Suprapubic skin (tissue), 3 donors: ENCODE measurements around the gene ACOT4.

Experiments used
- CTCF ChIP-seq, 2 donors: fragments of 200-600 bp in 1 of 2; fragments of 450-650 bp in 1 of 2; sonication (generic) in 1 of 2; IDR thresholded peaks; one replicate each; pipeline ENCODE4 v1.5.1; 2016 to 2019; ENCODE audit warnings: antibody characterized with exemption in 2 of 2, mild to moderate bottlenecking in 1 of 2, moderate library complexity in 1 of 2
- POLR2A ChIP-seq, 2 donors: fragments of 450-650 bp; IDR thresholded peaks; one replicate each; pipeline ENCODE4 v1.6.1; 2017; ENCODE audit warnings: antibody characterized with exemption in 2 of 2, mild to moderate bottlenecking in 2 of 2, moderate library complexity in 2 of 2

DNA sequence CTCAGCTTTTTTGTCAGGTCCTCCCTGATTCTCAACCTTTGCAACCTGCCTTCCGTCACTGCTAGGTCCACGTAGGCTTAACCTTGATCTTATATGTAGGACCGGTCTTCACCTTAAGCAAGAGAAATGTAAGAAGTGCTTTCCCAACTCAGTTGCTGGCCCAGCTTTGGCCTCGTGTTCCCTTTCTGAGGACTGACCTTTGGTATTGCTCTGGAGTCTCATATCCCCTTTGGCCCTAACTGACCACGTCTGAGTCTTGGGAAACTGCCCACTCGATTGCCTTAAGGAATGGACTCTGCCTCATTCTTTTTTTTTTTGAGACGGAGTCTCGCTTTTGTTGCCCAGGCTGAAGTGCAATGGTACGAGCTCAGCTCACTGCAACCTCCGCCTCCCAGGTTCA is 28.6 kb downstream of the ACOT4 start:
- TF ChIP-seq CTCF (IDR thresholded peaks at IDR 0.05) (no peak), POLR2A (IDR thresholded peaks at IDR 0.05) (no peak)
